HG03565 (cell line): Measurements from ENCODE around the gene NECAP2.
"Not testable (repeated sequence)": the region's sequence is repeated elsewhere in the genome, so short reads cannot be mapped to it uniquely, and the experiment has no call there.

ENCODE experiments used
- ATAC-seq: cut with Tn5 transposase; IDR thresholded peaks from one replicate; pipeline ENCODE4 v1.9.1; 2021; ENCODE audit warnings: mild to moderate bottlenecking, moderate library complexity; ENCODE audit not compliant: unreplicated experiment

The NECAP2 gene

DNA sequence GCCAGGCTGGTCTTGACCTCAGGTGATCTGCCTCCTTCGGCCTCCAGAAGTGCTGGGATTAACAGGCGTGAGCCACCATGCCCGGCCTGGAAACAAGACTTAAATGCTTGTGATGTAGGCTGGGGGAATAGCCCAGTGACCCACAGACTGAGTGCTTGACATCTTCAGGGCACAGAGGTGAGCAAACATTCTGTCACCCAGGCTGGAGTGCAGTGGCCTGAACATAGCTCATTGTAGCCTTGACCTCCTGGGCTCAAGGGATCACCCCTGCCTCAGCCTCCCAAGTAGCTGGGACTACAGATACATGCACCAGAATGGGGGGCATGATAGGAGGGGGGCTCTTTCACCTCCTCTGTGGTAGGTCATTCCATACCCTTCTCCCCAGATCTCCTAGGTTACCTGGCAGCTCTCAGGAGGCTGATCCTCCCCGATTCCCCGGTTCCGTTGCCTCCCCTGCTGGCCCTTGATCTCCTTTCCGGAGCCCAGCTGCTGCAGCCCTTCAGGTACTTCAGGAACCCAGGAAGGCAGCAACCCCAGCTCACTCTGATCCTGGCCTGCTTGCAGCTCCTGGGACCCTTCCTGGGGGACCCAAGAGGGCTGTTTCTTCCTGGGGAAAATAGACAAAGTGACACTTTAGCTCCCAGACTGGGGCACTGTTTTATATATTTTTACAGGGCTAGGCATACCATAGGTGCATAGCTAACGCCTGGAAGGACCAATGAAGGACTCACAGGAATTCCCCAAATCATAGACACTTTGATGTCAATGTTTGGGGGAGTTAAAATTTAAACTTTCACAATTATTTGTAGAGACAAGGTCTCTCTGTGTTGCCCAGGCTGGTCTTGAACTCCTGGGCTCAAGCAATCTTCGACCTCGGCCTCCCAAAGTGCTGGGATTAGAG is 15.1 kb upstream of the NECAP2 start:
- ATAC-seq = no peak

DNA sequence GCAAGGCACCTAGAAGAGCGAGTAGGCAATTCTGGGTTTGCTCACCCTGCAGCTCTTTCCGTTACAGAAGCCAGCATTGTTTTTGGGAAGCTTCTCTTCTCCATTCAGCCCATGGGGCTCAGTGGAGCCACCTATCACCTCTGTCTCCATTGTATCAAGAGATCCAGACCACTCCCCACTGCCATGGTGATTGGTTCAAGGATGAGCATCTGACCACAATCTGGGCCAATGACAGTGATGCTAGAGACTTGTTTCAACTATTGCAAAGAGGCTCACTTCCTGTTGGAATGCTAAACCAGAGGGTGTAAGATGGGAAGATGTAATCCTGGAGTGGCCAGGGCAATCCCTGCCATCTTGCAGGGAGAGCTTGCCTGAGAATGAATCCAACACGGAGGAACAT is 9.9 kb upstream of the NECAP2 start:
- no peak for ATAC-seq

DNA sequence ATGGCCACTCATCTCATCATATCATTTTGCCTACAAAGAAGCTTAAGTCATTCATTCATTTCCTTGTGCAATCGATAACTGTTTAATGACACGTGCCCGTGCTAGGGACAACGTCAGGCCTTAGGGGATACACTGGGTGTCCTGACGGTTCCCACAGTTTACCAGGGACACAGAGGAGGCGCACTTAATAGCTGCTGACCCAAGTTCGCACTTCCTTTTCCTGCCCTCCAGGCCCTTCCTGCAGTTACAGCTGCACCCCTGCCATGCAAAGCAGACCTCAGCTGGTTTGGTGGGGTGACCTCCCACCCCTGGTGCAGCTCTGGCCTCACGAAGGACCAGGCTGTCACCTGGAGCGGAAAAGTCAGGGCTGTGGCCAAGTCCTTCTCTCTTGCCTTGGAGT is 7.5 kb upstream of the NECAP2 start:
- no peak for ATAC-seq

DNA sequence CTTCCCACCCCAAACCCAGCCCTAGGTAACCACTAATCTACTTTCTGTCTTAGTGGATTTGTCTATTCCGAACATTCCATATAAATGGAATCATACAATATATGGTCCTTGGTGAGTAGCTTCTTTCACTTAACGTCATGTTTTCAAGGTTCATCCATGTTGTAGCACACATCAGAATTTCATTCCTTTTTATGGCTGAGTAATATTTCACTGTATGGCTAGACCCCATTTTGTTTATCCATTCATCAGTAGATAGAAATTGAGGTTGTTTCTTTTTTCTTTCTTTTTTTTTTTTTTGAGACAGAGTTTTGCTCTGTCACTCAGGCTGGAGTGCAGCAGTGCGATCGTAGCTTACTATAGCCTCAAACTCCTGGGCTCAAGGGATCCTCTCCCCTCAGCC is 6.5 kb upstream of the NECAP2 start:
- ATAC-seq = no peak

DNA sequence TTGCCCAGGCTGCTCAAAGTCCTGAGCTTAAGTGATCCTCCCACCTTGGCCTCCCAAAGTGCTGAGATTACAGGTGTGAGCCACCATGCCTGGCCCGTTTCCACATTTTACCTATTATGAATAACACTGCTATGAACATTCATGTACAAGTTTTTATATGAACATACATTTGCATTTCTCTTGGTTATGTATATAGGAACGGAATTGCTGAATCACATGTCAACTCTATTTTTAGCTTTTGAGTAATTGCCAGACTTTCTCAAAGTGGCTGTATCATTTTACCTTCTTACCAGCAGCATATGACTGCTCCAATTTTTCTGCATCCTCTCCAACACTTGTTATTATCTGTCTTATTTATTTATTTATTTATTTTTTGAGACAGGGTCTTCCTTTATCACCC is 6.0 kb upstream of the NECAP2 start:
- no peak for ATAC-seq

DNA sequence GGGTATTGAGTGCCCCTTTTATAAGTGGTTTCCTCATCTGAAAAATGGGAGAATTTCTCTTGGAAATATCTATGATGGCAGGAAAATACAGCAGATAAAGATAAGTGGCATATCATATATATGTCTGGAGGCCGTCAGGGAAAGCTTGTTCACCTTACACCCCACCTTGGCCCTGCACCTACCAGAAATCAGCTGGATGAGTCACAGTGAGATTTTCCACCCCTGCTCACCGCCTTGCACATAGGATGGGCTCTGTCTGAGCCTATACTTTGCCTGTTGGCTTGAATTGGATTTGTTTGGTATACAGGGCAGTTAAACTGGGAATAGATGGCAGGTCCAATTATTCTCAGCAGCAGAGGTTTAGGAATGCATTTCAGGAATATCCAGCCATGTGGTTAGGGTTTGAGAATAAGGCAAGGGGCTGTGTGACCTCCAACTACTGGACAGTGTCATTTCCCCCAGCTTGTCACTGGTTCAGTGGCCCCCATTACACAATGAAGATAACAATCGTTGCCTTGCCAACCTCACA is 3.5 kb upstream of the NECAP2 start, which contains the start of gene SPATA21:
SPATA21 (minus strand) TSS at position 479 of the 529 bp plus-strand sequence. CDS start 6,053 bp downstream, outside the sequence.
- no peak for ATAC-seq

DNA sequence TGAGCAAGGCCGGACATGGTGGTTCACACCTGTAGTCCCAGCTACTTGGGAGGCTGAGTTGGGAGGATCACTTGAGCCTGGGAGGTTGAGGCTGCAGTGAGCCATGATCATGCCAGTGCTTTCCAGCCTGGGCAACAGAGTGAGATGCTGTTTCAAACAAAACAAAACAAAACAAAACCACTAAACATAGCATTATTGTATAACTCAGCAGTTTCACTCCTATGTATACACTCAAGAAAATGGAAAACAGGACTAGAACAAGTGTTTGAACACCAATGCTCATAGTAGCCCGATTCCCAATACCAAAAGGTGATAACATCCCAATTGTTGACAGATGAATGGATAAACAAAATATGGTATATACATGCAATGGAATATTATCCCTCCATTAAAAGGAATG is 2.0 kb upstream of the NECAP2 start:
- no peak for ATAC-seq

DNA sequence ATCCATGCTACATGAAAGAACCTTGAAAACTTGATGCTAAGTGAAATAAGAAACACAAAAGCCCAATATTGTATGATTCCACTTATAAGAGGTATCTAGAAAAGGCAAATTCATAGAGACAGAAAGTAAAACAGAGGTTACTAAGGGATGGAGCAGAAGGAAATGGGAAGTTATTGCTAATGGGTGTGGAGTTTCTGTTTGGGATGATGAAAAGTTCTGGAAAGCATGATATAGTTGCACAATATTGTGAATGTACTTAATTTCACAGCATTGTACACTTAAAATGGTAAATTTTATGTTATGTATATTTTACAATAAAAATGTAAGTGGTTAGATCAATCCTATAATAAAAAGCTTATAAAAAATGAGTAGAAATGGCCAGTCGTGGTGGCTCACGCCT is 1.6 kb upstream of the NECAP2 start:
- ATAC-seq = no peak

DNA sequence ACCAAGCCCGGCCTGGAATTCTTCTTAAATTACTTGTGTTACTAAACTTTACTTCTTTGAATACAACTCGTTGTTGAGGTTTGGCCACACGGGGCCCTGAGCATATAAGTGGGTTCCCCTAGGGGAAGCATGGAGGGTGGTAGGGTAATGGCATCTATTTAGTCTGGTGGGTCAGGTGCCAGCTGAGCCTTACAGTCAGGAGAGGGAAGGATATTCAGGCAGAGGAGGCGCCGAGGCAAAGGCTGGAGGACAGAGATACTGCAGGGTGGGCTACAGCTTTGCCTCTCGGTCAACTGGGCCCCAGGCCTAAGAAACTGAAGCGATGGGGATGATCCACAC is 424 bp upstream of the NECAP2 start:
- ATAC-seq = no peak

DNA sequence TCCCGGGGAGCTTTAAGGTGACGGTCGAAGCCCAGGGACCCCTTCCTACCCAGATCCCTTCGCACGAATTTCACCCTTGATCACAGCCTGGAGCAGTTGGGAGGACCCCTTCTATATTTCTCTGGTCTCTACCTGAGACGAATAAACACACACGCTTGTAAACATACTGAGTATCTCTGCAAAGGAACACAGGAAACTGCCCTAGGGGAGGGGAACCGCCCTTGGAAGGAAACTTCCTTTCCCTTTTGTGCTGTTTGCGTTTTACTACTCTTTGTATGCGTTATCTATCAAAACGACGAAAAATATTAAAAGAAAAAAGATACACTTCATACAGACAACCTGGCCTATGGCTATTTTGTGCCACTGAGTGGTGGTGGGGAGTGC is 750 bp downstream of the NECAP2 start:
- no peak for ATAC-seq

DNA sequence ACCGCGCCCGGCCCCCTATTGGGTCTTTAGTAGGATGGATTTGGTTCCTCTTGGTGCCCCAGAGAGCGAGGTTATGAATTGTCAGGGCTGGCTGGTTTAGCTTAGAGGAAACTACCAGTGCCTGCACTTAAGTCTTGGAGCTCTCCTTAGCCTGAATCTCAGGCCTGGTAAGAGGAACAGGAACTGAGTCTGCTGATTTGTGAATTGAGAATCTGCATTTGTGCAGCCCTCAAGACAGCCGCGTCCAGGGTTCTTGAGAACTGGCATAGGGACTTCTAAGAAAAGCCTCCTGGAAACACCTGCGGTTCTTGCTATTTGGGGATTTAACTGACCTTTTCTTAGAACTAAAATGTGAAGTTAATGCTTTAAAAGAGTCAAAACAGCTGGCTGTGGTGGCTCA is 1.7 kb downstream of the NECAP2 start:
- no peak for ATAC-seq

DNA sequence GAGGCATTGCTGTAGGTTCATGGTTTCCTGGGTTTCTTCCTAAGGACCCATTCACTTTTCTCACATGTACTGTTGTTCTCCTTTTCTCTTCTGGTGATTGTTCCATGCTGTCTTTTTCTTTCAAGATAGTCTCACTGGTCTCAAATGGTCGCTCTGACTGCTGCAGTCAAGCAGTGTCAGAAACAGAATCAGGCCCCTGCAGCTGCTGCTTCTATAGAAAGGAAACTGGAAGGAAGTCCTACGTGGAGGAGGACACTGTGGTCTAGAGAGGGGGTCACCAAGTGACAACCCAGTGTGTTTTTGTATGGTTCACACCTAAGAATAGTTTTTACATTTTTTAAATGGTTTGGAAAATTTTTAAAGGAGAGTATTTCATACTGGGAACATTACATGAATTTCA is 2.4 kb downstream of the NECAP2 start:
- no peak for ATAC-seq

DNA sequence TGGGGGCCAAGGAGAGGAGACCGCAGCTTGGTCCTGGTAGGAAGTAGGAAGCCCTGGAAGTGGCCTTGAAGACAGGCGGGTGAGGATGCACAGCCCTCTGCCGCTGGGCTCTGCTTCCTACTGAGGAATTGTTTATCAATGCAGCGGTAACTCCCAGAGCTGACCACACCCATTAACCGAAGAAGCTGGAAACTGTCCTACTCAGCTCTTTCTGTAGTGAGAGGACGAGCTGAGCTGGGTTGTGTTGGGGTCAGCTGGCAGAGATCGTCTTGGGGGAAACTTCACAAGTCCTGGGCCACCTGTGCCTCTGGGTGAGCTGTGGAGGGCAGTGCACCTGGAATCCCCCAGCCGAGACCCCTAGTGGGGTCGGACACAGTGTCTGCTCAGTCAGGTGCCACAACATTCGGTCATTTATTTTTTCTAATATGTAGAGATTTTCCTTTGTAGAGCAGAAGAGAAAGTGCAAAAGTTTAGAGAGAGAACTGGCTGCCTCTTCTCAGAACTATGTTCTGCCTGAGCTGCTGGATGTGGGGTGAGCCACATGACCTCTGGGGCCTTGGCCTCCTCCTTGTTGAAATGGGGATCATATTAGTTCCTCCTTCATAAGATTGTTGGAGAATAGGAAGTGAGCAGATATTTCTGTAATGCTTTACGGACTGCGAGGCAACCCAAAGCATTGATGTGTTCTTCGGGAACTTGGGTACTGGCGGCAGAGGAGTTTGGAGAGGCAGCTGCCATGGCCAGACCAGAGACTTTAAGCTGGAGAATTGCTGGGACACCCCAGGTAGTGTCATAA is 3.6 kb downstream of the NECAP2 start:
- no peak for ATAC-seq

DNA sequence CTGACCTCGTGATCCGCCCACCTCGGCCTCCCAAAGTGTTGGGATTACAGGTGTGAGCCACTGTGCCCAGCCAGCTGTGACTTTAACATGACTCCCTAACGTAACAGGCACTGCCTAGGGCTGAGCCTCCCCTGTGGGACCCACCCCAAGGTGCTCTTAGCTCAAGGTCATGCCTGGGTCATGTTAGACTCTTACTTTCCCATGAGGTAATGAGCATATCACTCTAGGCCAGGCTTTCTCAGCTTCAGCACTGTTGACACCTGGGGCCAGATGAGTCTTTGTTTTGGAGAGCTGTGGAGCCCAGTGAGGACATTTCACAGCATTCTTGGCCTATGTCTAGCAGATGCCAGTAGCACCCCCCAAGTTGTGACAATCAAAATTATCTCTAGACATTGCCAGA is 4.5 kb downstream of the NECAP2 start:
- no peak for ATAC-seq

DNA sequence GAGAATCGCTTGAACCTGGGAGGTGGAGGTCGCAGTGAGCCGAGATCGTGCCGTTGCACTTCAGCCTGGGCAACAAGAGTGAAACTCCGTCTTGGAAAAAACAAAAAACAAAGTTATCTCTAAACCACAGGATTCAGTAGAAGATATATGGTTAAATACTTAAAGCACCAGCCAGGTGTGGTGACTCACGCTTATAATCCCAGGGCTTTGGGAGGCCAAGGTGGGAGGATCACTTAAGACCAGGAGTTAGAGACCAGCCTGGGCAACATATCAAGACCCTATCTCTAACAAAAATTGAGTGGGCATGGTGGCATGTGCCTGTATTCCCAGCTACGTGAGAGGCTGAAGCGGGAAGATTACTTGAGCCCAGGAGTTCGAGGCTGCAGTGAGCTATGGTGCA is 5.6 kb downstream of the NECAP2 start:
- ATAC-seq = no peak

DNA sequence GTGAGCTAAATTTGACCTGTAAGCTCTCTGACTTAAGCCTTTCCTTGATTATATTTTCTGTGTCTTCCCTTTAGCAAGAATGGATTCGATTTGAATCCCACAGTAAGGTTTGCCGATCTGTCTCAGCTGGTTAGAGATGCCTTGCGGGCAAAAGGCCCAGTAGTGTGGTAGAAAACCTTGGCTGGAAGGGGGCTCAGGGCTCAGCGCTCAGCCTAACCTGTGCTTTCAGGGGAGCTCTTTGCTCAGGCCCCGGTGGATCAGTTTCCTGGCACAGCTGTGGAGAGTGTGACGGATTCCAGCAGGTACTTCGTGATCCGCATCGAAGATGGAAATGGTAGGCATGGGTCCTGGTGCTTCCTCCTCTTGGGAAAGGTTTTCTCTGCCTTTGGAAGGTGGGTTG is 7.1 kb downstream of the NECAP2 start:
- no peak for ATAC-seq

DNA sequence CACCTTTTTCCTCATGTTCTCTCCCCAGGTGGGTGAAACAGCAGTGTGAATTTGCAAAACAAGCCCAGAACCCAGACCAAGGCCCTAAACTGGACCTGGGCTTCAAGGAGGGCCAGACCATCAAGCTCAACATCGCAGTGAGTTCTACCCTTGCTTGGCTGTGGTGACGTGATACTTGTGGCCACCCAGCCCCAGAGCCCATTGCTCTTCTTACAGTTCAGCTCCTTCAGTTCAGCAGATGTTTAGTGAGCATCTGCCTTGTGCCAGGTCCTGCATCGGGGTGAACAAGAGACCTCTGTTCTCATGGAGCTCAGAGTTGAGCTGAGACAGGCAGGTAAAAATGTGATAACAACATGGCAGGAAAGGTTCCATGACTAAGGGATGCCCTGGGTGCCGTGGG is 8.5 kb downstream of the NECAP2 start:
- no peak for ATAC-seq

DNA sequence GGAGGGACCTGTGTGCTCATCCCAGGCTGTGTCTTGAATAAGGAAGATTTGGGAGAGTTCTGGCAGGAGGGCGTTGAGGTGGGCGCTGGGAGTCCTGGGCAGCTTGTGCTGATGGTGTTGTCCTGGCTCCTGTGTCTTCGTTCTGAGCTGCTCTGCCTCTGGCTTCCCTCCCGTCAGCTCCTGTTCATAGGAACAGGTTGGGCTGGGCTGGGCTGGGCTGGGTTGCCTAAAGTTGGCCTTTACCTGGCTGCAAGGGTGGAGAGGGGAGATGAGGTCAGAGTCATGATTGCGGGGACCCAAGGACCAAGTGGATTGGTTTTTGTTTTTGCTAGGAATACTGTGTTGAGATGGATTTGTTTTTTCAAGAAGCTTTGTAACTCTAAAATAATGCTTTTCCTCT is 9.1 kb downstream of the NECAP2 start:
- ATAC-seq = no peak

DNA sequence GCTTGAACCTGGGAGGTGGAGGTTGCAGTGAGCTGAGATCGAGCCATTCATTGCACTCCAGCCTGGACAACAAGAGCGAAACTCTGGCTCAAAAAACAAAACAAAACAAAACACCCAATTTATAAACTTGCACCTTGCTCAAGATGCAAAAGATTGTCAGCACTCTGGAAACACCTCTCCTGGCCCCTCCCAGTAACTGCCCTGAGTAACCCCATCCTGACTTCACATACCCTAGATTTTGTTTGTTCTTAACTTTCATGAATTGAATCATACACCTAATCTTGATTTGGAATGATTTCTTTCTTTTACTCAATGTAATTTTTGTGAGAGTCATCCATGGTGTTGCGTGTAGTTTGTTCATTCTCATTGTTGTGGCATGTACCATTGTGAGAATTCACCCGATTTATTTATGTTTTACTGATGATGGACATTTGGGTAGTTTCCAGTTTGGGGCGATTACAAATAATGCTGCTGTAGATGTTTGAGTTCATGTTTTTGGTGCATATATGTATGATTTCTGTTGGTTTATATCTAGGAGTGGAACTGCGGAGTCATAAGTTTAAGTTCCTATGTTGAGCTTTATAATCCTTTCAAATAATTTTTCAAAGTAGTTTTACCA is 10.4 kb downstream of the NECAP2 start:
- no peak for ATAC-seq

DNA sequence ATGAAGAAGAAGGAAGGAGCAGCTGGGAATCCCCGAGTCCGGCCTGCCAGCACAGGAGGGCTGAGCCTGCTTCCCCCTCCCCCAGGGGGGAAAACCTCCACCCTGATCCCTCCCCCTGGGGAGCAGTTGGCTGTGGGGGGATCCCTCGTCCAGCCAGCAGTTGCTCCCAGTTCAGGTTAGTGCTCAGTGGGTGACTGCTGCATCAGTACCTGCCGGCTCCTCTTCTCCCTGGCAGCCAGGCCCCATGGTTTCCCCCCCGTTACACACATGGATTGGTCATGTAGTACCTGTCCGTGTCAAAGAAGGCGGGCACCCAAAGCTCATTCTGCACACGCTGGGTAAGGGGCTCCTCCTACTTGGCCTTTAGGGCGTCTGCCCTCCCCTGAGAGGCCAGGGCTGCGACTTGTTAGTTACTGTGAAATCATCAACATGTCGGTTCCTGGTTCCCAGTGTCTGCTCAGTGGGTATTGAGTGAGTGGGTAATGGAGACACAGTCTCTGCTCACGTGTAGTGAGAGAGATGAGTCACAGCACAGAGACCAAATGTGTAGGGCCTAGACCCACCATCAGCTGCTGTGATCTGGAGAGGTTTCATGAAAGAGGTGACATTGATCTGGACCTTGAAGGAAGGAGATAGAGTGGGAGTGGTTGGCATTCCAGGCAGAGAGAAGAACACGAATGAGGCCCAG is 11.5 kb downstream of the NECAP2 start:
- ATAC-seq = no peak

DNA sequence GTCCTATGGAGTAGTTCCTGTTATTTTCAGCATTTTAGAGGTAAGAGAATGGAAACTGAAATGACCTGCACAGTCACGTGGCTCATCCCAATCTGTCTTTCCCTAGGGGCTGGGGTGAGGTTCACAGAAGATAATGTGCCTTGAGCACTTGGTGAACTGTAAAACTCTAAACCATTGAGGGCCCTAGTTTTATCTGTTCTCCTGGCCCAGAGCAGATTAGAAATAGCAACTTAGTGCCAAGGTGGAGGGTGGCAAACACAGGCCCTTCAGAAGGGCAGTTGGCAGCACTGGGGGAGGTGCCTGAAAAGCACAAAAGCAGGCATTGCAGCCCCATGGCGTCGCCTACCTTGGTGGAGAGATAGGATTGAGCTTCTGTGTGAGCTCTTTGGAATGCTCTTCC is 14.4 kb downstream of the NECAP2 start:
- ATAC-seq = not testable (repeated sequence)
